ENCODE data around the gene CTXND1. TPM values are rescaled to one million over a fixed set of nuclear protein-coding genes. Genes with fewer than 3 reads are reported as not detected.

The CTXND1 gene
- polyA plus RNA-seq, 2 donors, result 0.02 TPM; not detected in 1

DNA sequence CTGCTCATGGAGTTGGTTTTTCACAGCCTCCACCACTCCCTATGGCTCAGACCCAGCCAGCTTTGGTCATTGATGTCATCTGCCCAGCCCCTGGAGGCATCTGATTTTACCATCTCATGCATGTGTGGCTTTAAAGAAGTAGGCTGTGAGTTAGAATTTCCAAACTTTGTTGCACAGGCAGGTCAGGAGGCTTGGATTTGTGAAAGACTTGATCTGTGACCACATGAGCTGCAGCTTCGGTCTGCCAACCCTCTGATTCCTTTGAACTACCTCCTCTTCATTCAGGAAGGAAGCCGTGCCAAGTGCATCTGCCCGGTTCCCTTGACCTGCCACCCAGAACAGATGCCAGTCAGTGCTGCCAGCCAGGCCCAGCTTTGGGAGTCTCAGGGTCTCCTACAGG is 9.2 kb downstream of the CTXND1 start:
- H3K9me3 ChIP-seq (ENCODE audit: control insufficient read depth in 2 of 2, insufficient read depth in 1 of 2, low read depth in 1 of 2, low read length in 1 of 2), result no peaks in the 10 kb centered on the region

DNA sequence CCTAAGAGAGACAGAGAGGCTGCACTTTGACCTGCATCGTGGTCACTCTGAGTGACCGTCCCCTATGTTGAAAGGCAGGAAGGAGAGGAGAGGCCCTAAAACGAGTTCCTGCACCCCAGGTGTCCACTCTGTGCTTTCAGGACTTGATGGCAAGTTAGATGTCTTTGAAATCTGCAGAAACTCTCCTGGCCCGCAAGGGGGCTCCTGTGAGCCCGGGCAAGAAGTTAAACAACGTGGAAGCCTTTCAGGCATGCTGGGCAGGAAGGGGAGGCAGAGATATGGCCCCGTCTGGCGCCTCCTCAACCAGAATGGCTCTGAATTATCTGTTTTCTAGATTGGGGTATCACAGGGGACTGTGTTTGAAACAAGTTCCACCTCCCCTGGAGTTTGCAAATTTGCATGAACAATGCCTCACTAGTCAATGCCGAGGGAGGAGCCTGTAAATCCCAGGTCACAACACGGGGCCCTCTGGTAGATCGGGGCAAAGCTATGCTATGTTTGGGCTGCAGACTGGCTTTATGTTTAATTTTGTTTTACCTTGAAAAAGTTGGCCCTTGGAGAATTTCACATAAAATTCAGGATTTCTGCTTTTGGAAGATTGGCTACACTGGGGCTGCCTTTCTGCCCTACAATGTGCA is 9.8 kb downstream of the CTXND1 start:
- H3K4me1 ChIP-seq (ENCODE audit: control insufficient read depth in 2 of 2, insufficient read depth in 2 of 2, low read length in 1 of 2), result no peaks in the 10 kb centered on the region
- H3K4me3 ChIP-seq (ENCODE audit: low read depth in 1 of 2, low read length in 2 of 2), result no peak overlapping the region
- no peaks in the 10 kb centered on the region for H3K36me3 ChIP-seq (ENCODE audit: control insufficient read depth in 2 of 2, insufficient read depth in 2 of 2, low read length in 1 of 2)
- H3K27me3 ChIP-seq (ENCODE audit: control insufficient read depth in 1 of 2, insufficient read depth in 2 of 2, low read length in 2 of 2), result no peaks in the 10 kb centered on the region
- H3K9me3 ChIP-seq (ENCODE audit: control insufficient read depth in 2 of 2, insufficient read depth in 1 of 2, low read depth in 1 of 2, low read length in 1 of 2), result no peaks in the 10 kb centered on the region
- WGBS, 2 donors, result 38 to 47% methylated on average over 11 of the region's 11 CpGs
- H3K27ac ChIP-seq (ENCODE audit: low read depth in 2 of 2, low read length in 1 of 2), result no peak overlapping the region

More for the DNA sequence above, 9.2 kb downstream of the CTXND1 start:
- Histone ChIP-seq H3K4me3 (ENCODE audit: low read depth in 1 of 2, low read length in 2 of 2) (no peak overlapping the region), H3K4me1 (ENCODE audit: control insufficient read depth in 2 of 2, insufficient read depth in 2 of 2, low read length in 1 of 2) (no peaks in the 10 kb centered on the region), H3K27me3 (ENCODE audit: control insufficient read depth in 1 of 2, insufficient read depth in 2 of 2, low read length in 2 of 2) (no peaks in the 10 kb centered on the region), H3K36me3 (ENCODE audit: control insufficient read depth in 2 of 2, insufficient read depth in 2 of 2, low read length in 1 of 2) (no peaks in the 10 kb centered on the region), H3K27ac (ENCODE audit: low read depth in 2 of 2, low read length in 1 of 2) (no peak overlapping the region)
- 27 to 42% methylated on average over 3 of the region's 3 CpGs for WGBS, 2 donors

DNA sequence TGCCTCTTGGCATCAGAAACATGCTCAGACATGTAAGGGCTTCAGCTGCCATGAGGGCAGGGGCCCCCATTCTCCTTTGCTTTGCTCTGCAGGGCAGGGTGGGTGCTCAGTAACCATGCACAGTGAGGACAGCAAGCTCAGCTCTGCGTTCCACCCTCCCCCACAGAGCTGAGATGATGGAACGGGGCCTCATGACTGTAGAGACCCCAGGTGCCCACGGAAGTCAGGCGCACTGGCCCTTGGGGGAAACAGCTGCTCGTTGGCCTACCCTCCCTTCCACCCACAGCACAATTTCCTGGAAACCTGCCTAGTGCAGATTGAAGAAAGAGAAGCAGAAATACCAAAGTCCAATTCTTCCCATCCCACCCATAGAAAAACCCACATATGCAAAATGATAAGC is 10.5 kb downstream of the CTXND1 start:
- 41 to 47% methylated on average over 5 of the region's 5 CpGs for WGBS, 2 donors
- no peak overlapping the region for H3K27ac ChIP-seq (ENCODE audit: low read depth in 2 of 2, low read length in 1 of 2)

DNA sequence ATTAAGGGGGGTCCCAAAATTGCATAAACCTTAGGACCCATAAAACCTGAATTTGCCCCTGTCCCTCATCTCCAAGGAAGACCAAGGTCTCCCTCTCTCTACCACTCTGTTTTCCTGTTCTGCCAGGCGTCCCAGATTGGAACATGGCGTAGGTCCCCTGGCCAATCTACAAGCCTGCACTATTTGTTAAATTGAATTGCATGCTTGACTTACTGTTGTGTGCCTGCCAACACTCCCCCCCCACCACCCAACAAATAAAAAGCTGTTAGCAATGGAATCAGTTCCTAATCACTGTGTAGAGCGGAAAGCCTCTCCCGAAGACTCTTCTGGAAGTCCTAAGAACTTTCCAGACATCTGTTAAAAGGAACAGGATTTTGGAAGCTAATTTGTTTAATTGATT is 11.7 kb downstream of the CTXND1 start:
- no peaks in the 10 kb centered on the region for H3K9me3 ChIP-seq (ENCODE audit: control insufficient read depth in 2 of 2, insufficient read depth in 1 of 2, low read depth in 1 of 2, low read length in 1 of 2)
- no peaks in the 10 kb centered on the region for H3K36me3 ChIP-seq (ENCODE audit: control insufficient read depth in 2 of 2, insufficient read depth in 2 of 2, low read length in 1 of 2)
- H3K27ac ChIP-seq (ENCODE audit: low read depth in 2 of 2, low read length in 1 of 2), result no peak overlapping the region
- H3K4me3 ChIP-seq (ENCODE audit: low read depth in 1 of 2, low read length in 2 of 2), result no peak overlapping the region
- no peaks in the 10 kb centered on the region for H3K4me1 ChIP-seq (ENCODE audit: control insufficient read depth in 2 of 2, insufficient read depth in 2 of 2, low read length in 1 of 2)
- no peaks in the 10 kb centered on the region for H3K27me3 ChIP-seq (ENCODE audit: control insufficient read depth in 1 of 2, insufficient read depth in 2 of 2, low read length in 2 of 2)
- 57 to 76% methylated on average over 4 of the region's 4 CpGs for WGBS, 2 donors

More for the DNA sequence above, 10.5 kb downstream of the CTXND1 start:
- H3K4me3 ChIP-seq (ENCODE audit: low read depth in 1 of 2, low read length in 2 of 2), result no peak overlapping the region
- H3K36me3 ChIP-seq (ENCODE audit: control insufficient read depth in 2 of 2, insufficient read depth in 2 of 2, low read length in 1 of 2), result no peaks in the 10 kb centered on the region
- no peaks in the 10 kb centered on the region for H3K4me1 ChIP-seq (ENCODE audit: control insufficient read depth in 2 of 2, insufficient read depth in 2 of 2, low read length in 1 of 2)
- H3K9me3 ChIP-seq (ENCODE audit: control insufficient read depth in 2 of 2, insufficient read depth in 1 of 2, low read depth in 1 of 2, low read length in 1 of 2), result no peaks in the 10 kb centered on the region
- H3K27me3 ChIP-seq (ENCODE audit: control insufficient read depth in 1 of 2, insufficient read depth in 2 of 2, low read length in 2 of 2), result no peaks in the 10 kb centered on the region

DNA sequence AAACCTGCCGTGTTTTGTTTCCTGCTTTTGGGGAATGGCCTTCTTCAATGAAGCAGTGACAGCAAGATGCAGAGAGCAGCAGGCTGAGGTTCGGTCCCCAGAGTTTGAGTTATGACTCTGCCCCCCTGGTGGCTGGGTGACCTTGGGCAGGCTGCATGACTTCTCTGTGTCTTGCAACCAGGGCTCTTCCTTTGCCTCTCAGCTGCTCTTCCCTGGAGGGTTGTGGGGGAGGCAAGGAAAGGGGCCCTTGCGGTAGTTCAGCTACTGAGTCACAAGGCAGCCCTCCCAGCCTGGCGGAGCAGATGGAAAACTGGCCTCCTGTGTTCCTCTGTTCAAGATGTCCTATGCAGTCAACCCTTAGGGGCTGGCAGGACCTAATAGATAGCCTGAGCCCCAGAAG is 17.1 kb downstream of the CTXND1 start:
- H3K27me3 ChIP-seq (ENCODE audit: control insufficient read depth in 1 of 2, insufficient read depth in 2 of 2, low read length in 2 of 2), result no peaks in the 10 kb centered on the region
- no peaks in the 10 kb centered on the region for H3K9me3 ChIP-seq (ENCODE audit: control insufficient read depth in 2 of 2, insufficient read depth in 1 of 2, low read depth in 1 of 2, low read length in 1 of 2)
- no peaks in the 10 kb centered on the region for H3K4me1 ChIP-seq (ENCODE audit: control insufficient read depth in 2 of 2, insufficient read depth in 2 of 2, low read length in 1 of 2)
- H3K27ac ChIP-seq (ENCODE audit: low read depth in 2 of 2, low read length in 1 of 2), result no peak overlapping the region
- no peak overlapping the region for H3K4me3 ChIP-seq (ENCODE audit: low read depth in 1 of 2, low read length in 2 of 2)
- WGBS, 2 donors, result 62 to 66% methylated on average over 4 of the region's 4 CpGs
- no peaks in the 10 kb centered on the region for H3K36me3 ChIP-seq (ENCODE audit: control insufficient read depth in 2 of 2, insufficient read depth in 2 of 2, low read length in 1 of 2)

GRCh38 chr15:80233581-80233980 is 18.4 kb downstream of the CTXND1 start:
- Histone ChIP-seq H3K4me1 (ENCODE audit: control insufficient read depth in 2 of 2, insufficient read depth in 2 of 2, low read length in 1 of 2) (no peaks in the 10 kb centered on the region), H3K9me3 (ENCODE audit: control insufficient read depth in 2 of 2, insufficient read depth in 1 of 2, low read depth in 1 of 2, low read length in 1 of 2) (no peaks in the 10 kb centered on the region), H3K36me3 (ENCODE audit: control insufficient read depth in 2 of 2, insufficient read depth in 2 of 2, low read length in 1 of 2) (no peaks in the 10 kb centered on the region), H3K27me3 (ENCODE audit: control insufficient read depth in 1 of 2, insufficient read depth in 2 of 2, low read length in 2 of 2) (no peaks in the 10 kb centered on the region), H3K27ac (ENCODE audit: low read depth in 2 of 2, low read length in 1 of 2) (no peak overlapping the region), H3K4me3 (ENCODE audit: low read depth in 1 of 2, low read length in 2 of 2) (no peak overlapping the region)
- 30 to 41% methylated on average over 9 of the region's 9 CpGs for WGBS, 2 donors

DNA sequence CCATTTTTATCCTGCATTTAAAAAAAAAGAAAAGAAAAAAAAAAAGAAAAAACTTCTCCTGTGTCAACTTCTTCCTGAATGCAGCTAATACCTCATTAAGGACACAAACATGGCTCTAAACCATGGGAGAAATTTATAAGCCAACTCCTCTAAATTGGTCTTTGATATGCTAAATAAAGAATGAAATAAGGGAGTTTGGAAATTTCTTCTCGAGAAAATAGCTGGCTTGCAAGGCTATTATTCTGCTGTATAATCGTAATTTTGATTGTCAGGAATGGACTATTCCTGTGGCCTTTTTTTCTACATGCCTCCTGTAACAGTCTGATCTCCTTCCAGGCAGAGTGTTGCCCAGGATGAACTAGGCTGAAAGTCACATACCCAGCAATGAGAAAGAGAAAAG is 20.6 kb downstream of the CTXND1 start:
- H3K27me3 ChIP-seq (ENCODE audit: control insufficient read depth in 1 of 2, insufficient read depth in 2 of 2, low read length in 2 of 2), result no peaks in the 10 kb centered on the region
- WGBS, 2 donors, result 60 to 65% methylated on average over 2 of the region's 2 CpGs
- no peaks in the 10 kb centered on the region for H3K9me3 ChIP-seq (ENCODE audit: control insufficient read depth in 2 of 2, insufficient read depth in 1 of 2, low read depth in 1 of 2, low read length in 1 of 2)
- H3K36me3 ChIP-seq (ENCODE audit: control insufficient read depth in 2 of 2, insufficient read depth in 2 of 2, low read length in 1 of 2), result no peaks in the 10 kb centered on the region
- H3K27ac ChIP-seq (ENCODE audit: low read depth in 2 of 2, low read length in 1 of 2), result no peak overlapping the region
- H3K4me3 ChIP-seq (ENCODE audit: low read depth in 1 of 2, low read length in 2 of 2), result no peak overlapping the region
- no peaks in the 10 kb centered on the region for H3K4me1 ChIP-seq (ENCODE audit: control insufficient read depth in 2 of 2, insufficient read depth in 2 of 2, low read length in 1 of 2)

DNA sequence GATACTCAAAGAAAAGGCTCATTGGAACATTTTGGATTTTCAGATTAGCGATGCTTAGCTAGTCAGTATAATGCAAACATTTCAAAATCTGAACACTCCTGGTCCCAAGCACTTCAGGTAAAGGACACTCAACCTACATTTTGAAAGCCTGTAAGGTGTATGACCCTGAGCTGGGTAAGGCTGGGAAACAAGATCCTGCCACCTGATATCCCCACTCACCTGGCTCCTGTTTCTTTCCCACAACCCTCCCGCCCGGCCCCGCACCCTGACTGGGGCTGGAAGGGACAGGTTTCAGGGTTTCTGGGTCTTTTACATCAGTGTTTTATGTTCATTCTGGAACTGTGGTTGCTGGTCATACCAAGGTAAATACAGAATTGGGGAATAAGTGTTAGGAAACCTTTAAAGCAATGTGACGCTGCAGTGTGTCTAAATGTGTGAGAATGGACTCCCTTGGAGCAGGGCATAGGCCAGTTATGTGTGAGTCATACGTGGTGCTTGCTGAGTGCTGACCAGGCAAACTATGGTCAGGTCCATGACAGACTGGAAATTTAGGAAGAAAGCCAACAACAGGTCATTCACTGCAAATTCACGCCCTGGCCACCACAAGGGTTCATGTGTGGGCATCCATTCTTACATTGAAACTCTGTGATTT is 22.9 kb downstream of the CTXND1 start:
- Histone ChIP-seq H3K27me3 (ENCODE audit: control insufficient read depth in 1 of 2, insufficient read depth in 2 of 2, low read length in 2 of 2) (no peaks in the 10 kb centered on the region), H3K27ac (ENCODE audit: low read depth in 2 of 2, low read length in 1 of 2) (no peak overlapping the region), H3K4me3 (ENCODE audit: low read depth in 1 of 2, low read length in 2 of 2) (no peak overlapping the region), H3K4me1 (ENCODE audit: control insufficient read depth in 2 of 2, insufficient read depth in 2 of 2, low read length in 1 of 2) (no peaks in the 10 kb centered on the region), H3K36me3 (ENCODE audit: control insufficient read depth in 2 of 2, insufficient read depth in 2 of 2, low read length in 1 of 2) (no peaks in the 10 kb centered on the region), H3K9me3 (ENCODE audit: control insufficient read depth in 2 of 2, insufficient read depth in 1 of 2, low read depth in 1 of 2, low read length in 1 of 2) (no peaks in the 10 kb centered on the region)
- 84% methylated on average over 7 of the region's 7 CpGs for WGBS, 2 donors

- H3K9me3 ChIP-seq (ENCODE audit: control insufficient read depth in 2 of 2, insufficient read depth in 1 of 2, low read depth in 1 of 2, low read length in 1 of 2), result no peaks in the 10 kb centered on the region
- no peaks in the 10 kb centered on the region for H3K4me1 ChIP-seq (ENCODE audit: control insufficient read depth in 2 of 2, insufficient read depth in 2 of 2, low read length in 1 of 2)
- no peak overlapping the region for H3K4me3 ChIP-seq (ENCODE audit: low read depth in 1 of 2, low read length in 2 of 2)
- 86 to 92% methylated on average over 2 of the region's 2 CpGs for WGBS, 2 donors
- H3K27ac ChIP-seq (ENCODE audit: low read depth in 2 of 2, low read length in 1 of 2), result no peak overlapping the region
- H3K27me3 ChIP-seq (ENCODE audit: control insufficient read depth in 1 of 2, insufficient read depth in 2 of 2, low read length in 2 of 2), result no peaks in the 10 kb centered on the region
- H3K36me3 ChIP-seq (ENCODE audit: control insufficient read depth in 2 of 2, insufficient read depth in 2 of 2, low read length in 1 of 2), result no peaks in the 10 kb centered on the region
Observed at GRCh38 chr15:80219955-80220354, 32.1 kb downstream of the CTXND1 start.

DNA sequence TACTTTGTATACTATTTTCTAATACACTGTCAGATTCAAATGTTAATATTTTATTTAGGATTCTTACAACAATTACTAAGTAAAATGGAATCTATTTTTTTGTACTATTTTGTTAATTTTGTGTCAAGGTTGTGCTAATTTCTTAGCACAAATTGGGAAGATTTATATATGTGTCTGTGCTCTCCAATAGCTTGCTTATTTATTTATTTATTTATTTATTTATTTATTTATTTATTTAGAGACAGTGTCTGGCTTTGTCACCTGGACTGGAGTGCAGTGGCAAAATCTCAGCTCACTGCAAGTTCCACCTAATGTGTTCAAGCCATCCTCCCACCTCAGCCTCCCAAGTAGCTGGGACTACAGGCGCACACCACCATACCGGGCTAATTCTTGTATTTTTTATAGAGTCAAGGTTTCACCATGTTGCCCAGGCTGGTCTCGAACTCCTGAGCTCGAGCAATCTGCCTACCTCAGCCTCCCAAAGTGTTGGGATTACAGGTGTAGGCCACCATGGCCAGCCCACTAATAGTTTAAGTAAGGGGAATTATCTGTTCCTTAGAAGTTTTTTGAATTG is 34.6 kb downstream of the CTXND1 start:
- no peaks in the 10 kb centered on the region for H3K9me3 ChIP-seq (ENCODE audit: control insufficient read depth in 2 of 2, insufficient read depth in 1 of 2, low read depth in 1 of 2, low read length in 1 of 2)
- no peak overlapping the region for H3K4me3 ChIP-seq (ENCODE audit: low read depth in 1 of 2, low read length in 2 of 2)
- H3K4me1 ChIP-seq (ENCODE audit: control insufficient read depth in 2 of 2, insufficient read depth in 2 of 2, low read length in 1 of 2), result no peaks in the 10 kb centered on the region
- no peaks in the 10 kb centered on the region for H3K36me3 ChIP-seq (ENCODE audit: control insufficient read depth in 2 of 2, insufficient read depth in 2 of 2, low read length in 1 of 2)
- WGBS, 2 donors, result 90% methylated on average over 4 of the region's 4 CpGs
- H3K27ac ChIP-seq (ENCODE audit: low read depth in 2 of 2, low read length in 1 of 2), result no peak overlapping the region
- H3K27me3 ChIP-seq (ENCODE audit: control insufficient read depth in 1 of 2, insufficient read depth in 2 of 2, low read length in 2 of 2), result no peaks in the 10 kb centered on the region

All from esophagus (tissue), 2 donors.